ENCODE results near the gene IL3.

DNA sequence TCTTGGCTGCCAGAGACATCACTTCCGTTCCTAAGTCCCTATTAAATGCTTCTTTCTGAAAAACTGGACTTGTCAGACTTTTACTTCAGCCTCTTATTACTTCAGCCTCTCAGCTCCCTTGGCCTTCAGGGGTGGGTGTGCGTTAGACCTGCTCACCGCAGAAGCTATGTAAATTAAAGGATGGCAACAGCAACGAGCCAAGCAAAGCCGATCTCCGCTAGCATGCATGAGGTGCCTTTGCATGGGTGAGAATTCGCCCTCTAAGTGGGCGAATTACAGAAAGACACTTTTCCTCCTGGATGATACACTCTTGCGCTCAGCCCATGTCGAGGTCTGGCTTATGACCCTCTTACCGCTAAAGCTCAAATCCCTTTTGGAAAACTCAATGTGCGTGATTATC is 10.9 kb upstream of the IL3 start:
- TF ChIP-seq, protein P1, sequence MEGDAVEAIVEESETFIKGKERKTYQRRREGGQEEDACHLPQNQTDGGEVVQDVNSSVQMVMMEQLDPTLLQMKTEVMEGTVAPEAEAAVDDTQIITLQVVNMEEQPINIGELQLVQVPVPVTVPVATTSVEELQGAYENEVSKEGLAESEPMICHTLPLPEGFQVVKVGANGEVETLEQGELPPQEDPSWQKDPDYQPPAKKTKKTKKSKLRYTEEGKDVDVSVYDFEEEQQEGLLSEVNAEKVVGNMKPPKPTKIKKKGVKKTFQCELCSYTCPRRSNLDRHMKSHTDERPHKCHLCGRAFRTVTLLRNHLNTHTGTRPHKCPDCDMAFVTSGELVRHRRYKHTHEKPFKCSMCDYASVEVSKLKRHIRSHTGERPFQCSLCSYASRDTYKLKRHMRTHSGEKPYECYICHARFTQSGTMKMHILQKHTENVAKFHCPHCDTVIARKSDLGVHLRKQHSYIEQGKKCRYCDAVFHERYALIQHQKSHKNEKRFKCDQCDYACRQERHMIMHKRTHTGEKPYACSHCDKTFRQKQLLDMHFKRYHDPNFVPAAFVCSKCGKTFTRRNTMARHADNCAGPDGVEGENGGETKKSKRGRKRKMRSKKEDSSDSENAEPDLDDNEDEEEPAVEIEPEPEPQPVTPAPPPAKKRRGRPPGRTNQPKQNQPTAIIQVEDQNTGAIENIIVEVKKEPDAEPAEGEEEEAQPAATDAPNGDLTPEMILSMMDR (IDR thresholded peaks at IDR 0.05 in 4 of 5, conservative IDR thresholded peaks at IDR 0.05 in 1 of 5), result no peak
- no peak for TF ChIP-seq POLR2A (IDR thresholded peaks at IDR 0.05)

All from gastrocnemius medialis (tissue), 4 donors.